SKM-1 (cell line): Measurements from ENCODE around the gene NELL2.

Experiments
- DNase-seq: peaks from one replicate; lab custom pipeline; 2025; ENCODE audit not compliant: unreplicated experiment; lab: John Stamatoyannopoulos, UW

Gene NELL2

GRCh38 chr12:44550377-44550776 is 325.7 kb downstream of the NELL2 start:
- DNase-seq, result no peak

- no peak for DNase-seq
Measured at GRCh38 chr12:44546060-44546459, 330.1 kb downstream of the NELL2 start.

GRCh38 chr12:44544018-44544417 is 332.1 kb downstream of the NELL2 start:
- DNase-seq, result no peak

GRCh38 chr12:44542716-44543115 is 333.4 kb downstream of the NELL2 start:
- DNase-seq, result no peak

GRCh38 chr12:44537354-44537753 is 338.8 kb downstream of the NELL2 start:
- DNase-seq, result no peak

GRCh38 chr12:44532940-44533339 is 343.2 kb downstream of the NELL2 start:
- no peak for DNase-seq

- DNase-seq, result no peak
Measured at GRCh38 chr12:44531320-44531971, 344.7 kb downstream of the NELL2 start.

- no peak for DNase-seq
Measured at GRCh38 chr12:44526655-44527182, 349.4 kb downstream of the NELL2 start.

GRCh38 chr12:44525806-44526654 is 350.1 kb downstream of the NELL2 start:
- no peak for DNase-seq

GRCh38 chr12:44523828-44524227 is 352.3 kb downstream of the NELL2 start:
- DNase-seq, result no peak

GRCh38 chr12:44521702-44522101 is 354.4 kb downstream of the NELL2 start:
- DNase-seq, result no peak

- no peak for DNase-seq
Measured at GRCh38 chr12:44519931-44520330, 356.2 kb downstream of the NELL2 start.

- no peak for DNase-seq
Measured at GRCh38 chr12:44511289-44511688, 364.8 kb downstream of the NELL2 start.

GRCh38 chr12:44510510-44510909 is 365.6 kb downstream of the NELL2 start:
- DNase-seq, result no peak

GRCh38 chr12:44510076-44510475 is 366.0 kb downstream of the NELL2 start:
- DNase-seq, result no peak

- DNase-seq, result no peak
Measured at GRCh38 chr12:44509471-44509870, 366.6 kb downstream of the NELL2 start.

- no peak for DNase-seq
Measured at GRCh38 chr12:44507461-44507860, 368.7 kb downstream of the NELL2 start.

- no peak for DNase-seq
Measured at GRCh38 chr12:44504799-44505198, 371.3 kb downstream of the NELL2 start.

GRCh38 chr12:44503329-44503728 is 372.8 kb downstream of the NELL2 start:
- DNase-seq, result no peak

GRCh38 chr12:44502681-44503080 is 373.4 kb downstream of the NELL2 start:
- no peak for DNase-seq

- DNase-seq, result no peak
Measured at GRCh38 chr12:44500423-44500822, 375.7 kb downstream of the NELL2 start.

- no peak for DNase-seq
Measured at GRCh38 chr12:44497044-44497443, 379.1 kb downstream of the NELL2 start.
